ENCODE data around the gene RASGRF2.

DNA sequence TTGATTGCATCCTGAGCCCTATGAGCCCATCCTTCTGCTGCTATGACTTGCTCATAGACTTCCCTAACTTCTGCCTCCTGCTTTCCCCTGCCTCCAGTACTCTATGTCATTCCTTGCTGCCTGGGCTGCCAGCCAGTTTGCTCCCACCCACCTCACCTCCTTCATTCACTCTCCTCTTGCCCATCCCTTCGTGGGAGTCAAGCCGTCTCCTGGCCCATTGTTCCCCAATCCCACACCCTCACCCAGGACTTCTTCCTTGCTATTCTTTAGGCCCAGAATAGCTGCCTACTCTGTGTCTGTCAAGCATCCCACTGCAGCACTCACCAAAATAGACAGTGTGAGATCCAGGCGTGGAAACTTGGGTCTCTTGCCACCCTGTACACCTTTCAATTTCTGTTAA, 131.0 kb downstream of the RASGRF2 start:
- TF ChIP-seq CEBPG (CRISPR knock-in tag; IDR thresholded peaks at IDR 0.05) = no peak
- no peak for TF ChIP-seq ERF (CRISPR knock-in tag; IDR thresholded peaks at IDR 0.05)
- no peak for TF ChIP-seq FOXM1 (CRISPR knock-in tag; IDR thresholded peaks at IDR 0.05)
- TF ChIP-seq HNRNPLL (IDR thresholded peaks at IDR 0.05; ENCODE audit: low read depth, low read length, poor library complexity, severe bottlenecking) = no peak
- TF ChIP-seq ZNF121 (CRISPR knock-in tag; IDR thresholded peaks at IDR 0.05) = no peak
- no peak for TF ChIP-seq TAF1 (CRISPR knock-in tag; IDR thresholded peaks at IDR 0.05)
- TF ChIP-seq SMYD3 (CRISPR knock-in tag; IDR thresholded peaks at IDR 0.05) = no peak
- TF ChIP-seq, protein P1, sequence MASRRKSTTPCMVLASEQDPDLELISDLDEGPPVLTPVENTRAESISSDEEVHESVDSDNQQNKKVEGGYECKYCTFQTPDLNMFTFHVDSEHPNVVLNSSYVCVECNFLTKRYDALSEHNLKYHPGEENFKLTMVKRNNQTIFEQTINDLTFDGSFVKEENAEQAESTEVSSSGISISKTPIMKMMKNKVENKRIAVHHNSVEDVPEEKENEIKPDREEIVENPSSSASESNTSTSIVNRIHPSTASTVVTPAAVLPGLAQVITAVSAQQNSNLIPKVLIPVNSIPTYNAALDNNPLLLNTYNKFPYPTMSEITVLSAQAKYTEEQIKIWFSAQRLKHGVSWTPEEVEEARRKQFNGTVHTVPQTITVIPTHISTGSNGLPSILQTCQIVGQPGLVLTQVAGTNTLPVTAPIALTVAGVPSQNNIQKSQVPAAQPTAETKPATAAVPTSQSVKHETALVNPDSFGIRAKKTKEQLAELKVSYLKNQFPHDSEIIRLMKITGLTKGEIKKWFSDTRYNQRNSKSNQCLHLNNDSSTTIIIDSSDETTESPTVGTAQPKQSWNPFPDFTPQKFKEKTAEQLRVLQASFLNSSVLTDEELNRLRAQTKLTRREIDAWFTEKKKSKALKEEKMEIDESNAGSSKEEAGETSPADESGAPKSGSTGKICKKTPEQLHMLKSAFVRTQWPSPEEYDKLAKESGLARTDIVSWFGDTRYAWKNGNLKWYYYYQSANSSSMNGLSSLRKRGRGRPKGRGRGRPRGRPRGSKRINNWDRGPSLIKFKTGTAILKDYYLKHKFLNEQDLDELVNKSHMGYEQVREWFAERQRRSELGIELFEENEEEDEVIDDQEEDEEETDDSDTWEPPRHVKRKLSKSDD (CRISPR knock-in tag; IDR thresholded peaks at IDR 0.05; ENCODE audit: low read depth) = no peak
- TF ChIP-seq ETV6 (CRISPR knock-in tag; conservative IDR thresholded peaks at IDR 0.05) = no peak
- no peak for TF ChIP-seq RNF2 (conservative IDR thresholded peaks at IDR 0.05; ENCODE audit: low read depth)
- TF ChIP-seq HMGA1 (CRISPR knock-in tag; conservative IDR thresholded peaks at IDR 0.05) = no peak
- no peak for TF ChIP-seq RBAK (CRISPR knock-in tag; IDR thresholded peaks at IDR 0.05)

Data from HepG2 (cell line).